ENCODE results near the gene LTB. TPM values are rescaled to one million over a fixed set of nuclear protein-coding genes. Genes with fewer than 3 reads are reported as not detected.
A peak's percentile ranks its signal among the peaks of the same experiment; 100 is the strongest.

LTB gene
- total and polyA plus RNA-seq, 2 of the 13 experiments (the other 11 are each of a cell fraction or from before 2014, with no cell fraction given): 0.09 to 0.22 TPM

DNA sequence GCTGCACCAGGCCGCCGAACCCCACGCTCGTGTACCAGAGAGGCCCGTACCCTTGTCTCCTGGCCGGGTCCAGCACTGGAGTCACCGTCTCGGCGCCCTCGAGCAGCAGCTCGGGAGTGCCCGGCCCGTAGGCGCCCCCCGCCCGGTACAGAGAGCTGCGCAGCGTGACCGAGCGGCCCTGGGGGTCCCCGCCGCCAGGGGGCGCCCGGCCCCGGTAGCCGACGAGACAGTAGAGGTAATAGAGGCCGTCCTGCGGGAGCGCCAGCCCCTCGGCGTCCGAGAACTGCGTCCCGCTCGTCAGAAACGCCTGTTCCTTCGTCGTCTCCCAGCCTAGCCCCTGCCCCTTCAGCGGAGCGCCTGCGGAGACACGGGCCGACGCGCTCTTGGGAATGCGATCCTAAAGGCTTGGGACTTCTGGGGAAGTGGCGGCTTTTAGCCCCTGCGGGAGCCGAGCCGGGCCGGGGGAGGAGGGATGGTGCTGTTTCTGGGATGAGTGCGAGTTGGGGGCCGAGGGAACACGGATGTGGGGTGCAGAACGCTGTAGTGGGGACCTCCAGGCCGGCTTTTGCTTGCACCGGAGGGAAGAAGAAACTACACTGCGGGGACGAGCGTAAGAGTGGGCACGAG is 1.3 kb downstream of the LTB start (continued):
- TF ChIP-seq, protein P1, sequence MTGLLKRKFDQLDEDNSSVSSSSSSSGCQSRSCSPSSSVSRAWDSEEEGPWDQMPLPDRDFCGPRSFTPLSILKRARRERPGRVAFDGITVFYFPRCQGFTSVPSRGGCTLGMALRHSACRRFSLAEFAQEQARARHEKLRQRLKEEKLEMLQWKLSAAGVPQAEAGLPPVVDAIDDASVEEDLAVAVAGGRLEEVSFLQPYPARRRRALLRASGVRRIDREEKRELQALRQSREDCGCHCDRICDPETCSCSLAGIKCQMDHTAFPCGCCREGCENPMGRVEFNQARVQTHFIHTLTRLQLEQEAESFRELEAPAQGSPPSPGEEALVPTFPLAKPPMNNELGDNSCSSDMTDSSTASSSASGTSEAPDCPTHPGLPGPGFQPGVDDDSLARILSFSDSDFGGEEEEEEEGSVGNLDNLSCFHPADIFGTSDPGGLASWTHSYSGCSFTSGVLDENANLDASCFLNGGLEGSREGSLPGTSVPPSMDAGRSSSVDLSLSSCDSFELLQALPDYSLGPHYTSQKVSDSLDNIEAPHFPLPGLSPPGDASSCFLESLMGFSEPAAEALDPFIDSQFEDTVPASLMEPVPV (CRISPR knock-in tag; IDR thresholded peaks at IDR 0.05): no peak; the same call in 1 of the 2 replicates
- 0 out of 2 replicates have a peak, but pooled peaks have one; percentile 20 for TF ChIP-seq RARA (CRISPR knock-in tag; IDR thresholded peaks at IDR 0.05)
- TF ChIP-seq REPIN1 (CRISPR knock-in tag; IDR thresholded peaks at IDR 0.05; ENCODE audit: borderline replicate concordance, low read depth): peak; percentile 79; the same call in 1 of the 2 replicates
- TF ChIP-seq PCBP2 (optimal IDR thresholded peaks at IDR 0.05; ENCODE audit: low read depth, low read length, poor library complexity, severe bottlenecking): no peak
- TF ChIP-seq TAF1 (CRISPR knock-in tag; IDR thresholded peaks at IDR 0.05): peak; percentile 54; the same call in 1 of the 2 replicates
- TF ChIP-seq ZNF143 (CRISPR knock-in tag; IDR thresholded peaks at IDR 0.05): 0 out of 2 replicates have a peak, but pooled peaks have one; percentile 18
- TF ChIP-seq ZNF160 (CRISPR knock-in tag; IDR thresholded peaks at IDR 0.05): peak; percentile 27; the same call in 1 of the 2 replicates
- TF ChIP-seq ZFY (CRISPR knock-in tag; IDR thresholded peaks at IDR 0.05): peak; percentile 76
- peak; percentile 77; the same call in 1 of the 2 replicates for TF ChIP-seq ARHGAP35 (CRISPR knock-in tag; IDR thresholded peaks at IDR 0.05; ENCODE audit: borderline replicate concordance)
- TF ChIP-seq BRCA1 (CRISPR knock-in tag; IDR thresholded peaks at IDR 0.05): peak; percentile 36; the same call in 1 of the 2 replicates
- TF ChIP-seq, protein P2, sequence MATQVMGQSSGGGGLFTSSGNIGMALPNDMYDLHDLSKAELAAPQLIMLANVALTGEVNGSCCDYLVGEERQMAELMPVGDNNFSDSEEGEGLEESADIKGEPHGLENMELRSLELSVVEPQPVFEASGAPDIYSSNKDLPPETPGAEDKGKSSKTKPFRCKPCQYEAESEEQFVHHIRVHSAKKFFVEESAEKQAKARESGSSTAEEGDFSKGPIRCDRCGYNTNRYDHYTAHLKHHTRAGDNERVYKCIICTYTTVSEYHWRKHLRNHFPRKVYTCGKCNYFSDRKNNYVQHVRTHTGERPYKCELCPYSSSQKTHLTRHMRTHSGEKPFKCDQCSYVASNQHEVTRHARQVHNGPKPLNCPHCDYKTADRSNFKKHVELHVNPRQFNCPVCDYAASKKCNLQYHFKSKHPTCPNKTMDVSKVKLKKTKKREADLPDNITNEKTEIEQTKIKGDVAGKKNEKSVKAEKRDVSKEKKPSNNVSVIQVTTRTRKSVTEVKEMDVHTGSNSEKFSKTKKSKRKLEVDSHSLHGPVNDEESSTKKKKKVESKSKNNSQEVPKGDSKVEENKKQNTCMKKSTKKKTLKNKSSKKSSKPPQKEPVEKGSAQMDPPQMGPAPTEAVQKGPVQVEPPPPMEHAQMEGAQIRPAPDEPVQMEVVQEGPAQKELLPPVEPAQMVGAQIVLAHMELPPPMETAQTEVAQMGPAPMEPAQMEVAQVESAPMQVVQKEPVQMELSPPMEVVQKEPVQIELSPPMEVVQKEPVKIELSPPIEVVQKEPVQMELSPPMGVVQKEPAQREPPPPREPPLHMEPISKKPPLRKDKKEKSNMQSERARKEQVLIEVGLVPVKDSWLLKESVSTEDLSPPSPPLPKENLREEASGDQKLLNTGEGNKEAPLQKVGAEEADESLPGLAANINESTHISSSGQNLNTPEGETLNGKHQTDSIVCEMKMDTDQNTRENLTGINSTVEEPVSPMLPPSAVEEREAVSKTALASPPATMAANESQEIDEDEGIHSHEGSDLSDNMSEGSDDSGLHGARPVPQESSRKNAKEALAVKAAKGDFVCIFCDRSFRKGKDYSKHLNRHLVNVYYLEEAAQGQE (IDR thresholded peaks at IDR 0.05; ENCODE audit: borderline replicate concordance in 1 of 2, low read depth in 1 of 2, low read length in 2 of 2): no peak
- peak; percentile 63 for TF ChIP-seq GATAD1 (CRISPR knock-in tag; IDR thresholded peaks at IDR 0.05)
- TF ChIP-seq ZNF510 (CRISPR knock-in tag; IDR thresholded peaks at IDR 0.05; ENCODE audit: low read depth): no peak
- TF ChIP-seq PHF21A (CRISPR knock-in tag; IDR thresholded peaks at IDR 0.05): peak; percentile 92
- no peak for TF ChIP-seq BHLHE40 (IDR thresholded peaks at IDR 0.05; ENCODE audit: low read length)
- no peak for TF ChIP-seq MZF1 (CRISPR knock-in tag; IDR thresholded peaks at IDR 0.05; ENCODE audit: borderline replicate concordance)
- TF ChIP-seq, protein P3, sequence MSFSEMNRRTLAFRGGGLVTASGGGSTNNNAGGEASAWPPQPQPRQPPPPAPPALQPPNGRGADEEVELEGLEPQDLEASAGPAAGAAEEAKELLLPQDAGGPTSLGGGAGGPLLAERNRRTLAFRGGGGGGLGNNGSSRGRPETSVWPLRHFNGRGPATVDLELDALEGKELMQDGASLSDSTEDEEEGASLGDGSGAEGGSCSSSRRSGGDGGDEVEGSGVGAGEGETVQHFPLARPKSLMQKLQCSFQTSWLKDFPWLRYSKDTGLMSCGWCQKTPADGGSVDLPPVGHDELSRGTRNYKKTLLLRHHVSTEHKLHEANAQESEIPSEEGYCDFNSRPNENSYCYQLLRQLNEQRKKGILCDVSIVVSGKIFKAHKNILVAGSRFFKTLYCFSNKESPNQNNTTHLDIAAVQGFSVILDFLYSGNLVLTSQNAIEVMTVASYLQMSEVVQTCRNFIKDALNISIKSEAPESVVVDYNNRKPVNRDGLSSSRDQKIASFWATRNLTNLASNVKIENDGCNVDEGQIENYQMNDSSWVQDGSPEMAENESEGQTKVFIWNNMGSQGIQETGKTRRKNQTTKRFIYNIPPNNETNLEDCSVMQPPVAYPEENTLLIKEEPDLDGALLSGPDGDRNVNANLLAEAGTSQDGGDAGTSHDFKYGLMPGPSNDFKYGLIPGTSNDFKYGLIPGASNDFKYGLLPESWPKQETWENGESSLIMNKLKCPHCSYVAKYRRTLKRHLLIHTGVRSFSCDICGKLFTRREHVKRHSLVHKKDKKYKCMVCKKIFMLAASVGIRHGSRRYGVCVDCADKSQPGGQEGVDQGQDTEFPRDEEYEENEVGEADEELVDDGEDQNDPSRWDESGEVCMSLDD (CRISPR knock-in tag; IDR thresholded peaks at IDR 0.05; ENCODE audit: borderline replicate concordance): peak; percentile 86; the same call in 1 of the 2 replicates
- TF ChIP-seq ZC3H13 (CRISPR knock-in tag; IDR thresholded peaks at IDR 0.05): peak; percentile 22; the same call in 1 of the 2 replicates
- peak; percentile 90 for TF ChIP-seq RAD21 (CRISPR knock-in tag; IDR thresholded peaks at IDR 0.05)
- TF ChIP-seq NONO (IDR thresholded peaks at IDR 0.05): no peak
- TF ChIP-seq NONO (CRISPR knock-in tag; conservative IDR thresholded peaks at IDR 0.05): peak; percentile 82
- TF ChIP-seq ZNF17 (CRISPR knock-in tag; IDR thresholded peaks at IDR 0.05): no peak
- peak; percentile 54; the same call in 1 of the 2 replicates for TF ChIP-seq KLF12 (CRISPR knock-in tag; IDR thresholded peaks at IDR 0.05; ENCODE audit: borderline replicate concordance)
